OCI-LY1 (cell line): Measurements from ENCODE around the gene DYRK1A.

Experiments
- H2AFZ ChIP-seq: fragments of 200-600 bp; sonication (generic), shearing (Covaris generic); 2 replicates; pipeline ENCODE4 v1.6.0; 2014; ENCODE audit warnings: antibody characterized with exemption, mild to moderate bottlenecking, low read length
- H3F3A ChIP-seq: fragments of 200-600 bp; sonication (generic), shearing (Covaris generic); 2 replicates; pipeline ENCODE4 v1.6.0; 2014; ENCODE audit warnings: mild to moderate bottlenecking, antibody characterized with exemption, low read length, moderate library complexity; ENCODE audit not compliant: insufficient read depth
- H3K27ac ChIP-seq: fragments of 200-600 bp; sonication (generic); 2 replicates; pipeline ENCODE4 v1.5.1; 2014; ENCODE audit warnings: low read length, mixed run types, mild to moderate bottlenecking, low read depth; ENCODE audit not compliant: poor library complexity, severe bottlenecking
- H3K27me3 ChIP-seq: fragments of 200-600 bp; sonication (generic); 2 replicates; pipeline ENCODE4 v1.6.0; 2014; ENCODE audit warnings: antibody characterized with exemption, mild to moderate bottlenecking, low read length, moderate library complexity; ENCODE audit not compliant: insufficient read depth
- H3K36me3 ChIP-seq: fragments of 200-600 bp; sonication (generic); 2 replicates; pipeline ENCODE4 v1.6.1; 2014; ENCODE audit warnings: mild to moderate bottlenecking, antibody characterized with exemption, low read length, moderate library complexity, mixed read lengths; ENCODE audit not compliant: insufficient read depth
- H3K4me1 ChIP-seq: fragments of 200-600 bp; sonication (generic); 2 replicates; pipeline ENCODE4 v1.5.1; 2014; ENCODE audit warnings: mild to moderate bottlenecking, low read length, moderate library complexity; ENCODE audit not compliant: insufficient read depth, severe bottlenecking
- H3K4me2 ChIP-seq: fragments of 200-600 bp; sonication (generic), shearing (Covaris generic); 2 replicates; pipeline ENCODE4 v1.6.1; 2014; ENCODE audit warnings: low read length
- H3K4me3 ChIP-seq: fragments of 200-600 bp; sonication (generic); 2 replicates; pipeline ENCODE4 v1.5.1; 2014; ENCODE audit warnings: low read length, low read depth, mild to moderate bottlenecking, mixed read lengths; ENCODE audit not compliant: poor library complexity, severe bottlenecking
- H3K79me2 ChIP-seq: fragments of 200-600 bp; shearing (Covaris generic); 2 replicates; pipeline ENCODE4 v1.6.1; 2016; ENCODE audit warnings: mixed run types, low read length, mixed read lengths; ENCODE audit not compliant: insufficient read depth
- H3K9ac ChIP-seq: fragments of 200-600 bp; sonication (generic), shearing (Covaris generic); 2 replicates; pipeline ENCODE4 v1.6.1; 2014; ENCODE audit warnings: mild to moderate bottlenecking, low read length, mixed read lengths
- H3K9me2 ChIP-seq: fragments of 200-600 bp; sonication (generic), shearing (Covaris generic); 2 replicates; pipeline ENCODE4 v1.6.1; 2014; ENCODE audit warnings: low read depth, mild to moderate bottlenecking, low read length, mixed read lengths
- H3K9me3 ChIP-seq: fragments of 200-600 bp; shearing (Covaris generic); 2 replicates; pipeline ENCODE4 v1.6.1; 2014; ENCODE audit warnings: low read length, mixed read lengths
- H4K20me1 ChIP-seq: fragments of 200-600 bp; sonication (generic), shearing (Covaris generic); 2 replicates; pipeline ENCODE4 v1.6.0; 2016; ENCODE audit warnings: mild to moderate bottlenecking, low read length; ENCODE audit not compliant: insufficient read depth
- EZH2 ChIP-seq: fragments of 200-600 bp; sonication (generic), shearing (Covaris generic); IDR thresholded peaks from 2 replicates; pipeline ENCODE4 v1.8.0; 2017; ENCODE audit warnings: borderline replicate concordance, mixed run types, mild to moderate bottlenecking, antibody characterized with exemption, low read length, moderate library complexity, mixed read lengths
- TF ChIP-seq, protein P1 (sequence below): fragments of 200-600 bp; sonication (generic), shearing (Covaris generic); IDR thresholded peaks from 2 replicates; pipeline ENCODE4 v1.5.1; 2017; ENCODE audit warnings: mild to moderate bottlenecking, antibody characterized with exemption, low read length, moderate library complexity, mixed read lengths

DYRK1A gene

DNA sequence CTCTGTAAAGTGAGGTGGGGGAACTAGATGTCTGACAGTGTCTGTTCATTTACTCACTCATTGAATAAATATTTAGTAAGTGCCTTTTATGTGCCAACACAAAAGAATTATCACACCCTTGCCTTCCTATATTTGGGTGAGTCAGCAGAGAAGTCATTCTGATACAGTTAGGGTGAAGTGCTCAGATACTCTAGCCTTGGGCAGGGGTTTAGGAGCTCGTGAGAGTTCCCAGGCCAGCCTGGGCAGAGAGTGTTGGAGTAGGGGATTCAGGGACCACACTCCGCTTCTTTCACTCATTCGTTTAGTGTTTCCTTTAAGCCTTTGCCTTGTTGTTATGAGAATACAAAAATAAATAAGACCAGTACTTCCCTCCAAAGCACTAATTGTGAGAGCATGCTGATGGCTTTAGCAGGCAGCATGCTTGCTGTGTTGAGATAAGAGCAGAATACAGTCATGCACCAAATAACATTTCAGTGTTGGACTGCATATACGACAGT is 83.9 kb downstream of the DYRK1A start:
- Histone ChIP-seq H4K20me1 (no peaks in the 10 kb centered on the region), H3K4me2 (no peak overlapping the region), H3F3A (no peaks in the 10 kb centered on the region), H2AFZ (no peak overlapping the region), H3K4me1 (peaks cover 16% of the 10 kb centered on the region), H3K36me3 (peaks cover 12% of the 10 kb centered on the region; the same call in 1 of the 2 replicates), H3K9me2 (no peaks in the 10 kb centered on the region), H3K9me3 (no peaks in the 10 kb centered on the region), H3K27ac (no peak overlapping the region), H3K79me2 (peaks cover 96% of the 10 kb centered on the region), H3K27me3 (no peaks in the 10 kb centered on the region), H3K9ac (no peak overlapping the region), H3K4me3 (no peak overlapping the region)
- TF ChIP-seq, protein P1, sequence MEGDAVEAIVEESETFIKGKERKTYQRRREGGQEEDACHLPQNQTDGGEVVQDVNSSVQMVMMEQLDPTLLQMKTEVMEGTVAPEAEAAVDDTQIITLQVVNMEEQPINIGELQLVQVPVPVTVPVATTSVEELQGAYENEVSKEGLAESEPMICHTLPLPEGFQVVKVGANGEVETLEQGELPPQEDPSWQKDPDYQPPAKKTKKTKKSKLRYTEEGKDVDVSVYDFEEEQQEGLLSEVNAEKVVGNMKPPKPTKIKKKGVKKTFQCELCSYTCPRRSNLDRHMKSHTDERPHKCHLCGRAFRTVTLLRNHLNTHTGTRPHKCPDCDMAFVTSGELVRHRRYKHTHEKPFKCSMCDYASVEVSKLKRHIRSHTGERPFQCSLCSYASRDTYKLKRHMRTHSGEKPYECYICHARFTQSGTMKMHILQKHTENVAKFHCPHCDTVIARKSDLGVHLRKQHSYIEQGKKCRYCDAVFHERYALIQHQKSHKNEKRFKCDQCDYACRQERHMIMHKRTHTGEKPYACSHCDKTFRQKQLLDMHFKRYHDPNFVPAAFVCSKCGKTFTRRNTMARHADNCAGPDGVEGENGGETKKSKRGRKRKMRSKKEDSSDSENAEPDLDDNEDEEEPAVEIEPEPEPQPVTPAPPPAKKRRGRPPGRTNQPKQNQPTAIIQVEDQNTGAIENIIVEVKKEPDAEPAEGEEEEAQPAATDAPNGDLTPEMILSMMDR: no peak
- TF ChIP-seq EZH2: no peak

DNA sequence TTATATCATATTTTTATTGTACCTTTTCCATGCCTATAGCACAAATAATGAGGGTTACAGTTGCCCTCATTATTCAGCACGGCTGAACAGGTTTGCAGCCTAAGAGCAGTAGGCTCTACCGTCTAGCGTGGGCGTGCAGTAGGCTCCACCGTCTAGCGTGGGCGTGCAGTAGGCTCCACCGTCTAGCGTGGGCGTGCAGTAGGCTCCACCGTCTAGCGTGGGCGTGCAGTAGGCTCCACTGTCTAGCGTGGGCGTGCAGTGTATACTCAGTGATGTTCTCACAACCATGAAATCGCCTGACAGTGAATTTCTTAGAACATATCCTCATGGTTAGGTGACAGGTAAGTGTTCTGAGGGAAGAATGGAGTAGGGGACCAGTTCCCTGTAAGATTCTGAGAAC is 84.9 kb downstream of the DYRK1A start:
- Histone ChIP-seq H3K9me2 (no peaks in the 10 kb centered on the region), H3K9me3 (no peaks in the 10 kb centered on the region), H3K4me2 (no peak overlapping the region), H3K27me3 (no peaks in the 10 kb centered on the region), H4K20me1 (no peaks in the 10 kb centered on the region), H3K9ac (no peak overlapping the region), H3K27ac (no peak overlapping the region), H2AFZ (no peak overlapping the region), H3K4me3 (no peak overlapping the region), H3F3A (no peaks in the 10 kb centered on the region), H3K79me2 (peaks cover 94% of the 10 kb centered on the region), H3K36me3 (peaks cover 12% of the 10 kb centered on the region; the same call in 1 of the 2 replicates), H3K4me1 (peaks cover 16% of the 10 kb centered on the region)
- TF ChIP-seq EZH2: no peak
- TF ChIP-seq, protein P1: no peak

DNA sequence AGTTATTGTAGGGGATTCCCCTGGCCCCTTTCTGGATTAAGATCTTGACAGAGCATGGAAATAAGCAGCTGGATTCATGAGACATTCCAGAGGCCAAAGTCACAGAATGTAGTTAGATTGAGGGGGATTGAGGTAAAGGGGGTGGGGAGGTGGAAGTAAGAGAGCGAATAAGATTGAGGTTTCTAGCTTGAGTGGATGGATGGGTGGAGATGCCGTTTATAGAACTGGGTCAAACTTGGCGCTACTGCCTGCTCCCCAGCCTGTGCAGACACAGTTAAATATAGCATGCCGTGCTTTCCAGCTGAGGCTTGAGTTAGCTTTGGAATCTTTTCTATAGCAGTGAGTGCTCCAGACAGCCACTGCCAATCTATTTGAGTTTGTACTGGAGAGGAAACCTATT is 85.7 kb downstream of the DYRK1A start:
- Histone ChIP-seq H2AFZ (no peak overlapping the region), H4K20me1 (no peaks in the 10 kb centered on the region), H3K79me2 (peaks cover 93% of the 10 kb centered on the region), H3K4me3 (no peak overlapping the region), H3K36me3 (peaks cover 14% of the 10 kb centered on the region; the same call in 1 of the 2 replicates), H3K9ac (no peak overlapping the region), H3K27ac (no peak overlapping the region), H3K4me2 (no peak overlapping the region), H3K27me3 (no peaks in the 10 kb centered on the region), H3K9me2 (no peaks in the 10 kb centered on the region), H3K9me3 (no peaks in the 10 kb centered on the region), H3K4me1 (peaks cover 17% of the 10 kb centered on the region), H3F3A (no peaks in the 10 kb centered on the region)
- TF ChIP-seq, protein P1: no peak
- no peak for TF ChIP-seq EZH2
